Upper lobe of left lung (tissue), 4 donors: Measurements from ENCODE around the gene EXOC4.

ENCODE experiments used
- EP300 ChIP-seq, 4 donors: sonication (generic); formaldehyde crosslinking; IDR thresholded peaks; one replicate each; pipeline ENCODE4 v1.5.1; 2017; ENCODE audit warnings: antibody characterized with exemption in 4 of 4, control low read depth in 2 of 4
- POLR2A ChIP-seq, 4 donors: fragments of 450-650 bp; IDR thresholded peaks; one replicate each; pipeline ENCODE4 v1.5.1; 2016 to 2017; ENCODE audit warnings: antibody characterized with exemption in 4 of 4, mild to moderate bottlenecking in 2 of 4
- POLR2AphosphoS5 ChIP-seq, 2 donors: sonication (generic); formaldehyde crosslinking; IDR thresholded peaks; one replicate each; pipeline ENCODE4 v1.5.1; 2017; ENCODE audit warnings: antibody characterized with exemption in 2 of 2
- TF ChIP-seq, protein P1 (sequence below), 6 experiments: fragments of 450-650 bp in 4 of 6; fragments of 200-600 bp in 2 of 6; sonication (generic) in 2 of 6; IDR thresholded peaks; one replicate each; pipeline ENCODE4 v1.5.1; 2016 to 2019; ENCODE audit warnings: antibody characterized with exemption in 6 of 6

DNA sequence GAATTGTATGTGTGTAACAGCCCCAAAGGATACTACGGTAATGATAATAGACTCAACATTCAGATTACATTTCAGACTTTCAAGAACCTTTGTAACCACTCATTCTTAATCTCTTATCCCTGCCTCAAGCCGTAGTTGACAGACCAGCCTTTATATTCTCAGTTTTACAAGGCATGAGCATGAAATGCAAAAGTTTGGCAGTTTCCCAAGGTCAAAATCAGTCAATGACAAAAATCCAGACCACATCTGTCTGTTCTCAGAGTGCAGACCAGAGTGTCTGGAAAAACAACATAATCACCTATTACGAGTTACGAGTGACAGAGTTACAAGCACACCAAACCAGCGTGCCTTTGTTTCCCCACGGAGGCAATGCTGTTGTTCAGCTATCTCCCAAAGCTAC lies 695.7 kb downstream of the EXOC4 start:
- TF ChIP-seq, protein P1, sequence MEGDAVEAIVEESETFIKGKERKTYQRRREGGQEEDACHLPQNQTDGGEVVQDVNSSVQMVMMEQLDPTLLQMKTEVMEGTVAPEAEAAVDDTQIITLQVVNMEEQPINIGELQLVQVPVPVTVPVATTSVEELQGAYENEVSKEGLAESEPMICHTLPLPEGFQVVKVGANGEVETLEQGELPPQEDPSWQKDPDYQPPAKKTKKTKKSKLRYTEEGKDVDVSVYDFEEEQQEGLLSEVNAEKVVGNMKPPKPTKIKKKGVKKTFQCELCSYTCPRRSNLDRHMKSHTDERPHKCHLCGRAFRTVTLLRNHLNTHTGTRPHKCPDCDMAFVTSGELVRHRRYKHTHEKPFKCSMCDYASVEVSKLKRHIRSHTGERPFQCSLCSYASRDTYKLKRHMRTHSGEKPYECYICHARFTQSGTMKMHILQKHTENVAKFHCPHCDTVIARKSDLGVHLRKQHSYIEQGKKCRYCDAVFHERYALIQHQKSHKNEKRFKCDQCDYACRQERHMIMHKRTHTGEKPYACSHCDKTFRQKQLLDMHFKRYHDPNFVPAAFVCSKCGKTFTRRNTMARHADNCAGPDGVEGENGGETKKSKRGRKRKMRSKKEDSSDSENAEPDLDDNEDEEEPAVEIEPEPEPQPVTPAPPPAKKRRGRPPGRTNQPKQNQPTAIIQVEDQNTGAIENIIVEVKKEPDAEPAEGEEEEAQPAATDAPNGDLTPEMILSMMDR (IDR thresholded peaks at IDR 0.05): no peak
- TF ChIP-seq EP300 (IDR thresholded peaks at IDR 0.05) (no peak), POLR2A (IDR thresholded peaks at IDR 0.05) (no peak), POLR2AphosphoS5 (IDR thresholded peaks at IDR 0.05) (no peak)
